Osteocyte (in vitro differentiated cells): ENCODE results near the gene NR0B1. TPM values are rescaled to one million over a fixed set of nuclear protein-coding genes. Genes with fewer than 3 reads are reported as not detected.

Experiments used
- DNase-seq: peaks from one replicate; pipeline ENCODE4 v3.0.0; 2021; ENCODE audit warnings: mixed read lengths; ENCODE audit not compliant: unreplicated experiment; ENCODE audit errors: extremely low spot score
- H3K27ac Mint-ChIP-seq: one replicate; pipeline ENCODE4 v1.8.0; 2021; ENCODE audit warnings: mild to moderate bottlenecking, mixed read lengths; ENCODE audit not compliant: unreplicated experiment
- H3K27me3 Mint-ChIP-seq: one replicate; pipeline ENCODE4 v1.8.0; 2021; ENCODE audit warnings: mixed read lengths; ENCODE audit not compliant: unreplicated experiment
- H3K36me3 Mint-ChIP-seq: one replicate; pipeline ENCODE4 v1.8.0; 2021; ENCODE audit warnings: mixed read lengths; ENCODE audit not compliant: unreplicated experiment
- H3K4me1 Mint-ChIP-seq: one replicate; pipeline ENCODE4 v1.8.0; 2021; ENCODE audit warnings: mixed read lengths; ENCODE audit not compliant: unreplicated experiment
- H3K4me3 Mint-ChIP-seq: one replicate; pipeline ENCODE4 v1.8.0; 2021; ENCODE audit warnings: mild to moderate bottlenecking, moderate library complexity, mixed read lengths; ENCODE audit not compliant: unreplicated experiment
- H3K9me3 Mint-ChIP-seq: one replicate; pipeline ENCODE4 v1.8.0; 2021; ENCODE audit warnings: mixed read lengths; ENCODE audit not compliant: unreplicated experiment
- CTCF ChIP-seq: fragments of 200-600 bp; sonication (generic); IDR thresholded peaks from 2 replicates; pipeline ENCODE4 v1.5.0; 2021; ENCODE audit warnings: antibody characterized with exemption, mild to moderate bottlenecking, moderate library complexity
- total RNA-seq: library from RNA; stranded (reverse); gene quantifications from 2 replicates; pipeline ENCODE4 v1.2.1, GENCODE V29; 2021

NR0B1 gene
- total RNA-seq, 1 donor from 2014 or later, result not detected

- H3K27me3 Mint-ChIP-seq, result peaks cover 18% of the 10 kb centered on the region
- no peak overlapping the region for H3K4me3 Mint-ChIP-seq
- peaks cover 3% of the 10 kb centered on the region for H3K4me1 Mint-ChIP-seq
- H3K27ac Mint-ChIP-seq, result no peak overlapping the region
- no peak for TF ChIP-seq CTCF
- H3K36me3 Mint-ChIP-seq, result no peaks in the 10 kb centered on the region
- H3K9me3 Mint-ChIP-seq, result no peaks in the 10 kb centered on the region
- DNase-seq, result no peak
Measured at GRCh38 chrX:30296408-30297254, 12.6 kb downstream of the NR0B1 start.

- H3K27me3 Mint-ChIP-seq, result no peaks in the 10 kb centered on the region
- H3K4me1 Mint-ChIP-seq, result peaks cover 16% of the 10 kb centered on the region
- DNase-seq, result no peak
- TF ChIP-seq CTCF, result no peak
- H3K4me3 Mint-ChIP-seq, result no peak overlapping the region
- peak overlapping the region; percentile 96 for H3K27ac Mint-ChIP-seq
- no peaks in the 10 kb centered on the region for H3K9me3 Mint-ChIP-seq
- H3K36me3 Mint-ChIP-seq, result no peaks in the 10 kb centered on the region
Measured at GRCh38 chrX:30283456-30284200, 25.6 kb downstream of the NR0B1 start.

GRCh38 chrX:30282527-30282926 lies 26.7 kb downstream of the NR0B1 start:
- peak overlapping the region; percentile 96 for H3K27ac Mint-ChIP-seq

GRCh38 chrX:30280428-30280827 lies 28.8 kb downstream of the NR0B1 start:
- Mint-ChIP-seq H3K9me3 (no peaks in the 10 kb centered on the region), H3K36me3 (no peaks in the 10 kb centered on the region), H3K4me1 (peaks cover 16% of the 10 kb centered on the region), H3K4me3 (no peak overlapping the region), H3K27me3 (no peaks in the 10 kb centered on the region), H3K27ac (no peak overlapping the region)
- TF ChIP-seq CTCF, result no peak
- DNase-seq, result no peak

More at GRCh38 chrX:30282527-30282926, 26.7 kb downstream of the NR0B1 start:
- Mint-ChIP-seq H3K27me3 (no peaks in the 10 kb centered on the region), H3K36me3 (no peaks in the 10 kb centered on the region), H3K4me3 (no peak overlapping the region), H3K4me1 (peaks cover 16% of the 10 kb centered on the region), H3K9me3 (no peaks in the 10 kb centered on the region)
- DNase-seq, result no peak
- TF ChIP-seq CTCF, result no peak

- no peak for TF ChIP-seq CTCF
- Mint-ChIP-seq H3K27me3 (no peaks in the 10 kb centered on the region), H3K36me3 (no peaks in the 10 kb centered on the region), H3K27ac (no peak overlapping the region), H3K4me3 (no peak overlapping the region), H3K9me3 (no peaks in the 10 kb centered on the region), H3K4me1 (peaks cover 11% of the 10 kb centered on the region)
- DNase-seq, result no peak
Measured at GRCh38 chrX:30278365-30278764, 30.8 kb downstream of the NR0B1 start.
